Cardiac muscle cell (in vitro differentiated cells and primary cell): ENCODE data around the gene BDKRB1. TPM values are rescaled to one million over a fixed set of nuclear protein-coding genes. Genes with fewer than 3 reads are reported as not detected.

Experiments
- DNase-seq, 2 donors: peaks; one replicate each; pipeline versions ENCODE4 v3.0.0 to v3.0.0-alpha.2; 2010 to 2017; ENCODE audit warnings: low read depth in 1 of 2, low spot score in 1 of 2
- H3K27ac ChIP-seq: fragments of 200-600 bp; sonication (generic); 2 replicates; pipeline ENCODE4 v1.5.1; 2016
- H3K27me3 ChIP-seq: fragments of 200-600 bp; sonication (generic); 2 replicates; pipeline ENCODE4 v1.6.0; 2016; ENCODE audit warnings: control low read depth
- H3K36me3 ChIP-seq: fragments of 200-600 bp; sonication (generic); 2 replicates; pipeline ENCODE4 v1.5.1; 2016; ENCODE audit warnings: control low read depth
- H3K4me1 ChIP-seq: fragments of 200-600 bp; sonication (generic); 2 replicates; pipeline ENCODE4 v1.8.1; 2017; ENCODE audit warnings: low read depth, mild to moderate bottlenecking, mixed run types
- H3K4me3 ChIP-seq: fragments of 200-600 bp; sonication (generic); 2 replicates; pipeline ENCODE4 v1.5.1; 2016; ENCODE audit warnings: mild to moderate bottlenecking
- H3K9me3 ChIP-seq: fragments of 200-600 bp; sonication (generic); 2 replicates; pipeline ENCODE4 v1.5.1; 2017; ENCODE audit warnings: low read depth, mild to moderate bottlenecking, control low read depth
- polyA plus RNA-seq: library from polyadenylated mRNA; unstranded; fragments of >200 nt; fragmentation: Nextera tagmentation; extraction: Ambion mirVana; gene quantifications from 2 replicates; pipeline ENCODE4 v1.2.1, GENCODE V29; 2016
- total RNA-seq: library from RNA; depleted of rRNA; stranded (reverse); fragments of >200 nt; gene quantifications from 2 replicates; pipeline ENCODE4 v1.2.3, GENCODE V29; 2016
- TF ChIP-seq, protein P1 (sequence below): IDR thresholded peaks from 2 replicates; pipeline ENCODE4 v1.5.1; 2012; ENCODE audit warnings: low read depth, mild to moderate bottlenecking, low read length

BDKRB1 gene
- total and polyA plus RNA-seq, 2 experiments from 2014 or later = 0.09 TPM; not detected in 1

DNA sequence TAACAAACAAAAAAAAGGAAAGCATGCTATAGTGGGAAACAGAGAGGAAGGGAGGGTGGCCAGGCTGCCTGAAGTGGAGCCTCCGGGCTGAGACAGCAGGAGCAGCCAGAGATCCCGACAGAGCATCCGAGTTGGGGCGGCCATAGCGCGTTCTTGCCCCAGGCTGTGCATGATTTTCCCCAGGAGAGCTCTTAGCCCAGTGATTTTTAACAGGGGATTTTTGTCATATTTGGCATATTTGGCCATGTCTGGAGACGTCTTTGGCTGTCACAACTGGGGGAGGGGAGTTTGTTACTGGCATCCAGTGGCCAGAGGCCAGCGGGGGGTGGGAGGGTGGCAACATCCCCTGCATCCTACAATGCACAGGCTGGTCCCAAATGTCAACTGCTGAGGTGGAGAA lies 23.6 kb downstream of the BDKRB1 start:
- Histone ChIP-seq H3K4me1 (peaks cover 11% of the 10 kb centered on the region), H3K27ac (no peak overlapping the region), H3K4me3 (no peak overlapping the region), H3K27me3 (no peaks in the 10 kb centered on the region), H3K36me3 (no peaks in the 10 kb centered on the region), H3K9me3 (no peaks in the 10 kb centered on the region)
- TF ChIP-seq, protein P1, sequence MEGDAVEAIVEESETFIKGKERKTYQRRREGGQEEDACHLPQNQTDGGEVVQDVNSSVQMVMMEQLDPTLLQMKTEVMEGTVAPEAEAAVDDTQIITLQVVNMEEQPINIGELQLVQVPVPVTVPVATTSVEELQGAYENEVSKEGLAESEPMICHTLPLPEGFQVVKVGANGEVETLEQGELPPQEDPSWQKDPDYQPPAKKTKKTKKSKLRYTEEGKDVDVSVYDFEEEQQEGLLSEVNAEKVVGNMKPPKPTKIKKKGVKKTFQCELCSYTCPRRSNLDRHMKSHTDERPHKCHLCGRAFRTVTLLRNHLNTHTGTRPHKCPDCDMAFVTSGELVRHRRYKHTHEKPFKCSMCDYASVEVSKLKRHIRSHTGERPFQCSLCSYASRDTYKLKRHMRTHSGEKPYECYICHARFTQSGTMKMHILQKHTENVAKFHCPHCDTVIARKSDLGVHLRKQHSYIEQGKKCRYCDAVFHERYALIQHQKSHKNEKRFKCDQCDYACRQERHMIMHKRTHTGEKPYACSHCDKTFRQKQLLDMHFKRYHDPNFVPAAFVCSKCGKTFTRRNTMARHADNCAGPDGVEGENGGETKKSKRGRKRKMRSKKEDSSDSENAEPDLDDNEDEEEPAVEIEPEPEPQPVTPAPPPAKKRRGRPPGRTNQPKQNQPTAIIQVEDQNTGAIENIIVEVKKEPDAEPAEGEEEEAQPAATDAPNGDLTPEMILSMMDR = no peak
- DNase-seq = no peak

DNA sequence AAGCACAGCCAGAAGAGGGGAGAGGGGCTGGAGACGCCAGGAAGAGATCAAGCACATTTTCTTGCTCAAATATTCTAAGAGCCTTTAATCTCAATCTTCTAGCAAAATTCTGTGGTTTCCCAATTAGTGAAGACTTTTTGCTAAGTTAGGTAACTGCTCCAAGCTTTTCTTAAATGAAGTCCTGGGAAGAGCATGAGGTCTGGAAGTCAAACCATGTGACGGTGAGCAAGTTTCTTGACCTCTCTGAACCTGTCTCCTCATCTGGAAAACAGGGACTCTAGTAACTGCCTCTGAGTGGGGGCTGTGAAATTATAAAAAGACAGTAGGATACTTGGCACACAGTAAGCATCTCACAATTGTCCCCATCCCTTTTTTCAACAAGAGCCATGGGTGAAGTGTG lies 24.1 kb downstream of the BDKRB1 start:
- Histone ChIP-seq H3K4me1 (peaks cover 11% of the 10 kb centered on the region), H3K36me3 (no peaks in the 10 kb centered on the region), H3K27ac (no peak overlapping the region), H3K4me3 (no peak overlapping the region), H3K9me3 (no peaks in the 10 kb centered on the region), H3K27me3 (no peaks in the 10 kb centered on the region)
- TF ChIP-seq, protein P1 = no peak
- DNase-seq = no peak

DNA sequence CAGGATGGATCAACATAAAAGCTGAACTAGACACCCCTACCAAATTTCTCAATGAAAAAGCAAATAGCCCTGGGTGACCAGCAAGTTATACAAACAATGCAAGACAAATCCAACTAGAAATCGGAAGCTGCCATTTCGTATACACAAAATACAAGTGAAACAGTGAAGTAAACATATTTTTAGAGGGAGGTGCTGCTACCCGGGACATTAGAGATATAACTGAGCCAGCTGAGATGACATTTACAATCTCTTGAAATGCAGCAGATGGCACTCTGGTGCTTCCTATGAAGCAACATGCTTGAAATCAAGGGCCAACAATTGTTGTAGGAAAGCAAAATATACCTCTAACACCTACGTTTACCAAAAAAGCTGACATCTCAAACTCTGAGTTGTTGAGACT lies 25.5 kb downstream of the BDKRB1 start:
- H3K27ac ChIP-seq = no peak overlapping the region
- no peaks in the 10 kb centered on the region for H3K36me3 ChIP-seq
- H3K9me3 ChIP-seq = no peaks in the 10 kb centered on the region
- H3K4me1 ChIP-seq = peaks cover 19% of the 10 kb centered on the region
- H3K27me3 ChIP-seq = no peaks in the 10 kb centered on the region
- no peak overlapping the region for H3K4me3 ChIP-seq
- DNase-seq = no peak
- TF ChIP-seq, protein P1 = no peak

DNA sequence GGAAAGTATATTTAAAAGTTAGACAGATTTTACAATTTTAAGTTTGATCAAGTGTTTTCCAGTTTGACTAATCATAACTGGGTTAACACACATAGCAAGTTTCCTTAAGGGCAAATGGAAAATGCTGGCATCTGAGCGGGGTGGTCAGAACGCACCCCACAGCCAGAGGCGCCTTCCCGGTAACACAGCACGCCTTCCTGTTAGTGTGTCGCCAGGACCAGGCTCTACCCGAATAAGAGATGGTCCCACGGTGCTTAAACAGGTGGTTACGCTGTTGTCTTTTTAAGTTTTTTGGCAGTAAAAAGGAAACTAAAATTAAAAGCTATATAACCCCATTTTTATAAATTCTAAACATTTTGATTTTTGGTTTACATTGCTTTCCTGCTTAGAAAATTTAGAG lies 28.0 kb downstream of the BDKRB1 start:
- TF ChIP-seq, protein P1 = no peak

DNA sequence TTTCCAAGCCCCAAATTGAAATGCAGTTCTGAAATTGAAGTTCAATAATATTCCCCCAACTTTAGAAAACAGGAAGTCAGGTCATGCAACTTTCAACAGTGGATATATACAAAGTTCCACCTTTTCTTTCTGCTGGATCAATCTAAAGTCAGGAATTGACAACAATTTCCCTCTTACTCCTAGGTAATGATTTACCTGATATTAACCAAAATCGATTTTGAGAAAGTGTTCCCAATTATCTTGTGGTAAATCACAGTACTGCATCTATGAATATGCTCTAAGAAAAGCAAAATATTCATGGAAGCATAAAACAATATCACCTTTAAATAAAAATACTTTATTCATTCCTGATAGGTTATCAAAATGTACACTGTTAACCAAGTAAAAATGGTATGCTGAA lies 28.4 kb downstream of the BDKRB1 start:
- DNase-seq = no peak
- Histone ChIP-seq H3K27ac (peak overlapping the region; percentile 91), H3K36me3 (no peaks in the 10 kb centered on the region), H3K9me3 (no peaks in the 10 kb centered on the region), H3K4me1 (peaks cover 26% of the 10 kb centered on the region), H3K27me3 (no peaks in the 10 kb centered on the region), H3K4me3 (no peak overlapping the region)
- TF ChIP-seq, protein P1 = no peak

More for the DNA sequence above, 28.0 kb downstream of the BDKRB1 start:
- Histone ChIP-seq H3K36me3 (no peaks in the 10 kb centered on the region), H3K27ac (peak overlapping the region; percentile 91), H3K27me3 (no peaks in the 10 kb centered on the region), H3K4me3 (no peak overlapping the region), H3K4me1 (peaks cover 26% of the 10 kb centered on the region), H3K9me3 (no peaks in the 10 kb centered on the region)
- no peak for DNase-seq

DNA sequence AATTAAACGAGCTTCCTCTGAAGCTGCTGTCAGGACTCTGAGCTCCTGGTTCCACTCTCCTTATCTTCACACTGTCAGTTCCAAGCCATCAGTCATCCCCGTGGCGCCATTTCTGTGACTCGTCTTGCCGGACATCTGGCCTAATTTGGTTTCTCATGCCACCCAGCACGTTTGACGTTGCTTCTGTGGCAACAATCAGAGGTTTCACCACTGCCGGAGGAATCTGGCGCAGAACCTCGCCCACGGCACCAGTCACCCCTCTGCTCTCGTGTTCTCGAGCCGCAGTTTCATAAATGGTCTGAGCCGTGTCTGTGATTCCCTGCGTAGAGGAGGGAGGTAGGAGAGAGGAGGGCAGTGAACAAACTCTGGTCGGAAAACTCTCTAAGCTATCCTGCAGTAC lies 29.7 kb downstream of the BDKRB1 start:
- Histone ChIP-seq H3K27me3 (no peaks in the 10 kb centered on the region), H3K9me3 (no peaks in the 10 kb centered on the region), H3K4me1 (peaks cover 26% of the 10 kb centered on the region), H3K36me3 (peaks cover 9% of the 10 kb centered on the region), H3K27ac (peak overlapping the region; percentile 91), H3K4me3 (no peak overlapping the region)
- DNase-seq = peak; percentile 63 to 81
- TF ChIP-seq, protein P1 = no peak
